Activated naive CD8-positive, alpha-beta T cell treated with anti-CD3 and anti-CD28 coated beads, Interleukin-2, amount 50 U/mL, for 16 hours (primary cell): Measurements from ENCODE around the gene ZBTB38.
A peak's percentile ranks its signal among the peaks of the same experiment; 100 is the strongest.

Experiments
- DNase-seq: peaks from one replicate; pipeline ENCODE4 v3.0.0-alpha.2; 2020; ENCODE audit warnings: low read depth, low spot score

Gene ZBTB38

DNA sequence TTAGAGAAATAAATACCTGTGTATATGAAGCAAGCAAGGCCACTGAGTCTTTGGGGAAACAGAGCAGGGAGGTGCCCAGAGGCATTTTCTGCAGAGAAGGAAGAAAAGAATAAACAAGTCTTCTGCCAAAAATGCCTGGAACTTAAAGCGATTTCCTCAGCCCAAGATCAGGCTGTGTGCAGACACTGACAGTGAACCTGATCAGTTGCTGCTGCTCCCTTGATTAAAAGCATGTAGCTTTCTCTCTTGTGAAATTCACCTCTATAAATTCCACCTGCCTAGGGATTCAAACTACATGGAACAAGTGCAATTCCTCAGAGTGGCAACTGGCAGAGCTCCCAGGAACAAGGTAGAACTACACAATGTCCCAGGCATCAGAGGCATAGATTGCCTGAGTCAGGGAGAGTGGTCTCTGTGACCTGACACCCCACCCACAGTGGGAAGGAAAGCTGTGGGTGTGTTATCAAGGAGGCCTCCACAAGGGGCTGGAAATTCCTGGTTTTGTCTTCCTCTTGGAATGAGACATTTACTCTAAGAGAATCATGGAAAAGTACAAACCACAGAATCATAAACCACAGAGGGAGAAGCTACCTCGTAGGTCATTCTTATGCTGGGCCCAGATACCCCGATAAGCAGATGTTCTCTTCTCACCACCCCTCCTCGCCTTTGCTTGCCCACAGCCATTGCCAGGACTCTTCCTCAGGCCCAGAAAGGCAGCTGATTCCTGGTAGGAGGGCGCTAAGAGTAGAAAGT, 1.8 kb upstream of the ZBTB38 start:
- no peak for DNase-seq

DNA sequence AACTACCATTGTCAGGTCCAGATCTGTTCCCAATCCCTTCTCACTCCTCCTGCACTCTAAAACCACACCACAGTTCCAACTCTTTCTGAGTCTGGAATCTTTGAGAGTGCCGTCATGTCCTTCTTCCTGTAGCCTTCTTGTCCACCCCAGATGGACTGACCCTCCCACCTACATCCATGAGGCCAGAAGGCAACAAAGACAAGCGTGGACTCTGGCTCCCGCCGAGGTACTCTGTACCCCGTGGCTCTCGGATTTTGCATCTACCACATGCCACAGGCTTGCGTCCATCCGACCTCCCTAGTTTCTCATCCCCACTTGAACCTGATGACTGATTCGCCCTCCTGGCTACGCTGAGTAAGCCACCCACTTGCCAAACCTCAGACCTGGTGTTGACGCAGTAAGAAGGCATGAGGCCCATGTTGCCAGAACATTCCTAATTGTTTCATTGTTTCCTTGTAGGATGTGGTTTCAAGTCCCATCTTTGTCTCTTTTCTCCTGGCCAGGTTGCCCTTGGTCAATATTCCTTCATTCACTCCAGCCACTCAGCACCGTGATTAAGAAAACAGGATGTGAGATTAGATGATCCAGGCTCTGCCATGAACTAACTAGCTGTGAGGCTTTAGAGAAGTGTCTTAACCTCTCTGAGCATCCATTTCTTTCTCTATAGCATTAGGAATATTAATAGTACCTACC, 1.1 kb upstream of the ZBTB38 start:
- no peak for DNase-seq

DNA sequence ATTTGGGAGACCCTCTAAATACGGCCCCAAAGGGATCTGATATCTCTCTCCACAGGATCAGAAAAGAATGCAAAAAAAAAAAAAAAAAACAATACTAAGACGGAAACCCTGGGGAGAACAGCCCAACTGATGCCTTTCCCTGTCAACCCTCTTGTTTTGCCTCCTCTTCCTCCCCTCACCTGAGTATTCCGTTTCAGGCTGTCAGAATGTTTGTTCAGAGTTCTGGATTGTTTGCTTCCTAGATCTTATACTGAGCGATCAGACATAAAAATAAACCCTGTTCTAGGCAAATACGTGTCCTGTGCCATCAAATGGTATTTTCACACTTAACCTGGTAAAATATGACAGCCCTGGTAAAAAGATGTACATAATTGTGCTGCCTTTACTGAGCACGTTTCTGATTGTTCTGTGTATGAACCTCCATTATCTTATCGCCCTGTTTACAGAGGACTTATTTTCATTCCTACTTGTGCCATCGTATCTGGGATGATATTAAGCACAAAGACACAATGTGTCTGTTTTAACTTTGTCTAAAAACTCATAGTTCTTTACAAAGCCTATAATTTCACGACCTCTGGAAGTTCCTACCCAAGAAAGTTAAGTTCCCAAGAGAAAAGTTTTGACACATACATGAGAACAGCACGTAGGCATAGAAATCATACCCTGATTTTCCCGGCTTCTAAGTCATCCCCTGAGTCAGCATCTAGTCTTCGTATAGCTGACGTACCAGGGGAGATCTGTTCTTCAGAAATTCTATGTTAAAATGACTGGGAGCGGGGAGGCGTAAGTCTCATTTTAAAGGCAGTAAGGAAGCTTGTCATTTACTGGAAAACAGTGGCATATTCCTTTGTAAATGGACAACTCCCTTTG, 856 bp downstream of the ZBTB38 start:
- no peak for DNase-seq

DNA sequence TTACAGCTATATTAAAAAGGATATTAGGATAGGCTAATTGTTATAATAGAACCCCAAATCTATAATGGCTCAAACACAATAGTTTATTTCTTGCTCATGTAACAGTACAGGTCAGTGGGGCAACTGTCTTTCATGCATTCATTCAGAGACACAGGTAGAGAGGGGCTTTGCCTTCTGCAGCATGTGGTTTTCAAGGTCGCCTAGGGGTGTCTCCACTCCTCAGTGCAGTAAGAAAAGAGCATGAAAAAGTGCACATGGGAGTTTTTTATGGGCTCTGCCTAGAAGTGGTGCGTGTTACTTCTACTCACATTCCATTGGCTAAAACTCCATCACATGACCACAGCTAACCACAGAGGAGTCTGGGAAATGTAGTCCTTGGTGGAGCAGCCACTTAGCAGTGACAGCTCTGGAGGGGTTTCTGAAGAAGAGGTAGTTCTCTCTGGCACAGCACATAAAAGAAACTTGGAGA, 1.8 kb downstream of the ZBTB38 start:
- peak; percentile 9 for DNase-seq

DNA sequence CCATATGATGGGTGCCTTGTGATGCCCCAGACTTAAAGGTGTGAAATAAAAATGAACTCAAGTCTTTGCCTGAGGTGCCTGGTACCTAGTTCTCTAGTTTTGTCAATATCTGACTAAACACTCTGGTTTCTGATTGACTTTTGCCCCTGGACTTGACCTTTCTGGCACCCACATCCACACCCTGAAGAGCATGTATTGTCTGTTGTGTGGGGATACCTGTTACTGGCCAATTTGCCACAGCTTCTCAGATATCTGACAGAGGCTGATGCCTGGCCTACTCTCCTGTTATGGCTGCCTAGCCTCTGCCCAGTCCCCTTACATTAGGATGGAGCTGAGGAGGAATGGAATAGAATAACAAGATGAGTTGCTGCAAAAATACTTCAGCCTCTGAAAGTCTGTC, 3.6 kb downstream of the ZBTB38 start:
- no peak for DNase-seq

DNA sequence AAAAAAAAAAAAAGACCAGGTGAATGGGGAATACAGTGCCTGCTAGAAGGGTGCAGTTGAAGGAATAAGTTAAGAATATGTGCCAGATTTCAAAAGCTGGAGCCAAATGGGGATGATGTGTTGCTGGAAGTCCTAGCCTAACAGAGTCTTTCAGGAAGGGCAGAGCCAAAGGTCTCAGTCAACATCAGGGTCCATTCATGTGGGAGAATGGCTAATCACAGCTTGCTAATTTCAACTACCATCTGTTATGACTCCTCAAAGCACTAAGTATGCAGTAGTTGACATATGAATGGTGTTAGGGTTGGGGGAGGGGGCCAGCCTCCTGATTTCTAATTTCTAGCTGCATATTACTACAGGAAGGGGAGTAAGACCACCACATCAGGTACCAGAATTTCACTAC, 4.4 kb downstream of the ZBTB38 start:
- no peak for DNase-seq

DNA sequence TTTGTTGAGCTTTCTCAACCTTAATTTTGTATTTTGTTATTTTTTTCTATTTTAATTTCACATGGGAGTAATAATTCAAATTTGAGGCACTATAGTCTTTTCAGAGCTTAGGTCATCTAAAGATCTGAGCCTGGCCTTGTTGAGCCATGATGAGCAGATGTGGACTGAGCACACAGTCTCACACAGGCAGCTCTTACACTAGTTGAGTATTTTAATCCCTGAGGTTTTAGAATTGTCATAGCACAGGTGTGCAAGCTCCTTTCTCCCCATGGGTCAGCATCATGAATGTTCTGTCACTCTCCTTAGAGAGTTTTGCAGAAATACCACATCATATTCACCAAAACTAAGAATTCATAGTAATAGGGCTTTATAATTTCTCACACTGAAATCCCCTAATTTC, 4.9 kb downstream of the ZBTB38 start:
- DNase-seq: no peak

DNA sequence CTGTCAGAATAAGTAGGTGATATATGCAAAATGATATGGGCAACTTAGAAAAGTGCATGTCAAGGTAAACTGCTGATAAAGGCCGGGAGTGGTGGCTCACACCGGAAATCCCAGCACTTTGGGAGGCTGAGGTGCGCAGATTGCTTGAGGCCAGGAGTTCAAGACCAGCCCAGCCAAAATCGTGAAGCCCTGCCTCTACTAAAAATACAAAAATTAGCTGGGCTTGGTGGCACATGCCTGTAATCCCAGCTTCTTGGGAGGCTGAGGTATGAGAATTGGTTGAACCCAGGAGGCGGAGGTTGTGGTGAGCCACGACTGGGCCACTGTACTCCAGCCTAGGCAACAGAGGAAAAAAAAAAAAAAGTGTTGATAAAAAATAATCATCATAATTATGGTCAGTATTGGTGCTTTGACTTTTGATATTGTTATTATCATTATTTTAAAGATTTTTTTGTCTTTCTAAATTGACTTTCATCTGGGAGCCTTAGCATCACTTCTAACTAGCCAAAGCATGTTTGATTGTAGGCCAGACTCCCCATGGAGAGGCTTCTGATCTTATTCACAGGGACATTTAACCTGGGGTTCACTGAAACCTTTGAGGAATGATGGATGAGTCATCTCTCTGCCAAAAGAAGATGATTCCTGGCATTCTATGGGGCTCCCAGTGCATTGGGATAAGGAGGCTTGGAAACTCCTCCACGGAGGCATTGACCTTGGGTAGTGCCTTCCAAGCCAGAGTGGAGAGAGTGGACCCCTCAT, 5.6 kb downstream of the ZBTB38 start:
- DNase-seq: no peak

DNA sequence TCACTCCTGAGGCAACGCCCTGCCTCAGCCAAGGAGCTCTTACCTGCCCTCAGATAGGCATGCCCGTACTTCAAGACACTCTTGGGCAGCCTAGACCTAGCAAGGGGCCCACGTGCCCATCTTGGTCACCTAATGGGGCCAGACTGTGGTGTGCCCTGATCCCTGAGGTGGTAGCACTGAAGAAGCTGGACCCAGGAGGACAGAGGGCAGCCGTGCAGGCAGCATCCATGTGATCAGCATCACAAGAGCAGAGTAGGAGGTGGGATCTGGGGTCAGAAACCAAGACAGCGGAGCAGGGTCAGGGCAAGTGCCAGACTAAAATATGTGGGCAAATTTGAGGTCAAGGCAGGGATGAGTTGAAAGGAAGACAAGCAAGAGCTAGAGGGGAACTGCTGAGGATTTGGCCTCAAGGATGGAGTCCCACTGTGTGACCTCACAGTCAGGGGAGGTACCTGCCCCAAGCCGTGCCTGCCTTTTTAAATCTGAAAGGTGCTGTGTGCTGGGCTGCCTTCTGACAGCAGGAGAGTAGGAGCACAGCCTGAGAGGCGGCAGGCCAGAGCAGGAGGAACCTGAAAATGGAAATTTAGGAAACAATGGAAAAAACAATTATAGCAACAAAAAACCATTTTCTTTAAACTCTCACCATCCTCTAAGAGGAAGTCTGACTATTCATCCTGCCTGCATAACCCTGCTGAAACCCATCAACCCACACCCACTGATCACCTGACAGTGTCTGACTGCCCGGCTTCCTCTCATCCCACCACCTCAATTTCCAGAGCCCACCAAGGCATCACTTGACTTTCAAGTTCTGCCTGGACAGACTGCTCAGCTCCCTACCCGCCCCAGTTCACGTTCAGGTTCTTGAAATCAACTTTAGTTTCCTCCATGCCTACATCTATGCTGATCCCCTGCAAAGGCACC, 7.3 kb downstream of the ZBTB38 start:
- no peak for DNase-seq

DNA sequence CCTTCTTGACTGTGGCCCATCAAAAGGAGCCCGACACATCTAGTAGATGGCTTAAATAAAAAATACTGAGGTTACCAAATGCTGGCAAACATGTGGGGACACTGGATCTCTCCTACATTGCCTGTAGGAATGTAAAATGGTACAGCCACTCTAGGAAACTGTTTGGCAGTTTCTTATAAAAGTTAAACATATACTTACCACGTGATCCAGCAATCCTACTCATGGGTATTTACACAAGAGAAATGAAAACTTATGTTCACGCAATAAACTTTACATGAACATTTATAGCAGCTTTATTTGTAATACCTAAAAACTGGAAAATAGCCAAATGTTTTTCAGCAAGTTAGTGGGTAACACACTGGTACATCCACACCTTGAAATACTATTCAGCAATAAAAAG, 9.1 kb downstream of the ZBTB38 start:
- DNase-seq: no peak

DNA sequence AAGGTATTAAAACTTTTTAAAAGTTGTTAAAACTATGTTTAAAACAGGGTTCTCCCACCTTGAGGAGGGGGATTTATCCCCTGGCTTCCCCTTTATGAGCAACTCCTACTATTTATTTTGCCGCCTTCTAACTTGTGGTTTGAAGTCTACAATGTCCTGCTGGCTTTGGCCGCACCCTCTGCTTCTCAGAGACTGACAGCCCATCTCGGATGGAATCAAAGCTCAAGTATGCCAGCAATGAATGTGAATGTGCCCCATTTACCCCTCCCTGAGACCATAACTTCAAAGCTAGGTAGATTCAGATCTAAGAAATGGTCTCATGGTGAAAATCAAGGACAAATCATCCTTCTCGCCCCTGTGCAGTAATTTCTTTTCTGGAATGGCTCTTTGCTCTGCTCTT, 10.3 kb downstream of the ZBTB38 start:
- DNase-seq: no peak

DNA sequence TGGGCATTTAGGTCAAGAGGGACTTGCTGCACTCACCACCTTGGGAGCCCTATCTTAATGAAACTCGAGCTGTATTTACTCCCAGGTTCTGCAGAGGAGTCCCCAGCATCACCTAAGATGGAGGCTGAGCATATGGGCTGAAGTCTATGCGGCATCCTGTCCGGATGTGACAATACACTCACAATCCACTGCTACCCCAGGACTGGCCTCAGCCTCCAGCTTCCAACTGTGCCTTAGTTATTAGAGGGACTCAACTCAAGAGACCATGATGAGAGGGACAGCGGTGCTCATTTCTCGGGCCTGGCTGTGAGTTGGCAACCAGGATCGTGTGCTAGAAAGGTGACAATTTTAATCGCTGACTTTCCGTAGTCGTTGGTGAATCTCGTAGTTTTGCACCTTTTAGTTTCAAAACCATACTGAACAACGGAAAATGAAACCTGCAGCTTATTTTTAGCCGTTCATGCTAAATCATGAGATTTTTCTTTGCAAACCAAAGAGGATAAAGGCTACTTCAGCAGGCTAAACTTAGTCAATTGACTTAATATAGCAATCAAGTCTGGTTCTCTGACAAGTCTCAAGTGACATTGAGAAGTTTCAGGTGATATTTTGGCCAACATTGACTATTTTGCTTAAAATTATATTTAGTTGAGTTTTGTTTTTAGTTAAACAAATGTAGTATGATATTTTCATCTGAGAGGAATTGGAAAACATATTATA, 11.1 kb downstream of the ZBTB38 start:
- no peak for DNase-seq

DNA sequence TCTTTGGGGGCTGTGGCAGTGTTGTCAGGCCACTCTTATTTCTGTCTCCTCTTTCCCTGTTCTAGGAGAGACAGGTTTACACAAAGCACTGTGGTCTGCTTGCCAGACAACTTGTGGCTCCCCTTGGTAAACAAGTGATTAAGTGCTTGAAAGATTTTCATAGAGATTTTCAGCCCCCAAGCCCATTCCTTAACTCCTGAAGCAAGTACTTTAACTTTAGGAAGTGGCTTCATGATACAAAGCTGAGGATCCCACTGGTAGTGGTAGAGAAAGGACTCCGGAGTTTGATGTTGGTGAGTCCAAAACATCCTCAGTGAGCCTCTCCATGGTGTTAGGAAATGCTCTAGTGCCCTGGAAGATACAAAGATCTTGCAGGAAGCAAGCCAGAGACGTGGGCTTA, 12.0 kb downstream of the ZBTB38 start:
- no peak for DNase-seq

DNA sequence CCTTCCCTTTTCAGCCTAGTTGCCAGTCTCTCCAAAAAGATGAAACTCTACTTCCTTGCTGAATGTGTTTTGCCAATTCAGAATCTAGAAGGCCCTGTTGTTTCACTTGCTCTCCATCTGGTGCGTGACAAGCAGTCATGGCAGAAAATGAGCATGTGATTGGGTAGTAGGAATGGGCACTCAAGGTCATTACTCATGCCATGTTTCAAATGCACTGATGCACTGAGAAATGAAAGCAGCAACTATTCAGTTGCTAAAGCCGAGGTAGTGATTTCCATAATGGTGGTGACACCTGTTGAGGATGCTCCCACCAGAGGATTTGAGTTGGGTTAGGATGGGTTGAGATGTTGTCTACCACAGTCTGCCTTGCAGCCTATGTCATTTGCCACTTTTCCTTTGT, 12.7 kb downstream of the ZBTB38 start:
- no peak for DNase-seq

DNA sequence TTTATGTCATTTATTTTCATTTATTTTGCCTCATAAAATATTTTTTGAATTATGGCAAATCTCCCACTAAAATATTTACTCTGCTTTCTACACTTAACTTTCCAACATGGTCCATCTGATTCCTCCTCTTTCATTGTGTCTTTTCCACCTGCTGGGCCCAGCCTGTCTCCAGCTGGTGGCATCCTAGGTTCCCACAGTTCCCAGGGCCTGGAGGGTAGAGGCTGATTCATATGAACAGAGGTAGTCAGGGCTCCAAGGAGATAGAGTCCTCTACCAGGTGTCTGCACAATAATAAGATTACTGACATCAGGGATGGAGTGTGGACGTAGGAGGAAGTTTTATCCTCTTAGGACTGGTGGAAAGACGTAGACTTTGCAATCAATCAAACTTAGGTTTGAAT, 14.3 kb downstream of the ZBTB38 start:
- DNase-seq: no peak

DNA sequence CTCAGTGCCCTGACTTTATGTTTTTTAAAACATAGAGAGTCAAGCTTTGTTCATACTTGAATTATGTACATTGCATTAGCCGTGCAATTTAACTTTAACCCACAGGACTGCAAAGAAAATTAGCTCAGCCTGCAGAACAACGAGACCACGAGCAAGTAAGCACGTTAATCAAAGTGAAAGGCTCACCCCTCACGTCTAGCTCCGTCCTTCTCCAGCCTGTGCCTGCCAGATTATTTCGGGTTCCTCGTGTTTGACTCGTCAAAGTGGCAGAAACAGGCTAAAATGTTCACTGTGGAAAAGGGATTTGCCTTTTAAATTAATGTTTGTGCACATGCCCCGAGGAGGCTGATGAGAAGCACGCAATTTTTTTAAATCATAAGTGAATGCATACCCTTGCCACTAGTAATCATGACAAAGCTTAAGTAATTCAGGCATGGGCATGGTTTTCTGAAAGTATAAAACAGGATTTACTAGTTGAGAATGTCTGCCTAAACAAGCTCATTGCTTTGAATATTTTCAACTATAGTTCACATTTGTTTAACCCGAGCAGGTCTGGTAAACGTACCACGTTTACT, 15.3 kb downstream of the ZBTB38 start:
- DNase-seq: no peak

DNA sequence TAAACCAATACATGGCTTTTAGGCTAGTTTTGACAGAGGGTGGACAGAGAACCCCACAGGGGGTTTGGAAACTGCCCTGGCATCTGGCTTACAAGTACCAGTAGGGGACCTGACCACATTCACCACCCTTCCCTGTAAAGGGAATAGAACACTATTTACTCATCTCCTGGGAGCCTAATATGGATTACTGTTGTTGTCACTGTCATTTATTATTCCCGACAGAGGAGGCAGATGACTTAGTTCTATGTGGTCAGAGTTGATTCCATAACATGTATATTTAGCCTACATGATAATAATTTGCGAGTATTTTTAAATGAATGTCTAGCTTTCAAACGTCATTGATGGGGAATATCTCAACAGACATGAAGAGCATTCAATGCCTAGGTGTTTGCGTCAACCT, 15.9 kb downstream of the ZBTB38 start:
- no peak for DNase-seq

DNA sequence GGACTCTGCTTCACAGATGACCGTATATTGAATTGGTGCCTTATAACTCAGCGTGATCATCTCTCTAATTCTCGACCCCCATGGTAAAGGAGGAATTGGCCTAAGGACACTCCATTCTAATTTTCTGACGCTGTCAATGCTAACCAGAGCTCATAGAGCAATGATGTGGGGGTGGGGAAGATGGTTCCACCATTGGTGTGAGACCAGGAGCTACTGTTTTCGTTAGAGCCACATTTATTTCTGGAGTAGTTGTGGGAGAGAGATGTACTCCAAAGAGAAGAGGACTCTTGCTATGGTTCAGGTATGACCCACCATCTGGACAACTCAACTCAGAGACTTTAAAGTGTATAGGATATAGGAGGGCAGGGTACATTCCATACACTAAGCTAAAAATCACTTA, 16.3 kb downstream of the ZBTB38 start:
- DNase-seq: no peak

DNA sequence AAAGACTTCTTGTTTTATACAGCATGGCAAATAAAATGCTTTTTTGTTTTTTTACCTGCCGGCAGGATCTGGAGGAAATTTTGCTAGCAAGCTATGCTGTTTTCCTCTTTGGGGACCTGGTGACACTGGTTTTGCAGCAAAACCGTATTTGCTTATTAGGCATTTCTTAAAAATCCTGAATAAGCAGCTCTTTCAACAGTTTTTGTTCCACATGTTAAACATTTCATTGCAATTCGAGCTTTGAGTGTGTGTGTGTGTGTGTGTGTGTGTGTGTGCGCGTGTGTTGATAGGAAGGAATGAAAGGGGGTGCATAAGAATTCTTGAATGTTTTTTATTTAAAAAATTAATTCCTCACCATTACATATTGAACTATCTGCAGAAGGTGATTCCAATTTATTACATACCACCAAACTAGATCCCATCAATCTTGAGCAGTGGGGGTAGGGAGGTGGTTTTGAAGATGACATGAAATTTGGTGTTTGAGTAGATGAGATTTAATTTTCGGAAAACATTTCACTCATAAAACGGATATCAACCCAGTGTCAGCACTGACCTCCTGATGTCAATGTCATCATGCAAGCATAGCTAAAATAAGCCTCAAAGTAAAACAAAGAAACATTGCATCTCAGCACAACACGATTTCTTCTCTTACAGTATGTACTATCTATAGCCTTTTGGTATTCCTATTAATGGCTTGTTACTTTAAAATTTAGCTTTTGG, 17.3 kb downstream of the ZBTB38 start:
- DNase-seq: no peak
